ENCODE data around the gene PLEKHM3. TPM values are rescaled to one million over a fixed set of nuclear protein-coding genes. Genes with fewer than 3 reads are reported as not detected.
"Not testable (repeated sequence)": the region's sequence is repeated elsewhere in the genome, so short reads cannot be mapped to it uniquely, and the experiment has no call there.

The PLEKHM3 gene
- total and polyA plus RNA-seq, 2 experiments from 2014 or later: 3.9 to 8.8 TPM

- not testable (repeated sequence) for DNase-seq (ENCODE audit: low spot score); H3K9me3 Mint-ChIP-seq; H3K27me3 Mint-ChIP-seq (ENCODE audit: insufficient read depth, low read depth, poor library complexity); H3K9me2 ChIP-seq (ENCODE audit: insufficient read depth); H3K79me2 ChIP-seq (replicated peaks; ENCODE audit: insufficient read depth); ATAC-seq; H3K27ac Mint-ChIP-seq; H3K36me3 ChIP-seq (ENCODE audit: insufficient read depth); H3F3A ChIP-seq (replicated peaks; ENCODE audit: low read depth); H3K36me3 Mint-ChIP-seq (ENCODE audit: low read depth); H3K4me3 Mint-ChIP-seq; H3K4me2 ChIP-seq; H3K27ac ChIP-seq (ENCODE audit: low read depth); H2AFZ ChIP-seq; H3K27me3 ChIP-seq (ENCODE audit: insufficient read depth); H4K20me1 ChIP-seq (replicated peaks; ENCODE audit: insufficient read depth); H3K4me1 ChIP-seq (ENCODE audit: insufficient read depth); H3K4me1 Mint-ChIP-seq; H3K4me3 ChIP-seq
Observed at GRCh38 chr2:208018124-208018712, 7.1 kb downstream of the PLEKHM3 start.

GRCh38 chr2:208017721-208018120 lies 7.6 kb downstream of the PLEKHM3 start:
- DNase-seq (ENCODE audit: low spot score): no peak
- Histone ChIP-seq H2AFZ (no peak overlapping the region), H3K4me1 (ENCODE audit: insufficient read depth) (no peaks in the 10 kb centered on the region), H3K79me2 (replicated peaks; ENCODE audit: insufficient read depth) (0 out of 2 replicates have a peak, but pooled peaks cover 3% of the 10 kb centered on the region), H3K4me2 (no peak overlapping the region), H4K20me1 (replicated peaks; ENCODE audit: insufficient read depth) (no peaks in the 10 kb centered on the region), H3K27ac (ENCODE audit: low read depth) (no peak overlapping the region), H3K27me3 (ENCODE audit: insufficient read depth) (no peaks in the 10 kb centered on the region), H3K9me2 (ENCODE audit: insufficient read depth) (no peaks in the 10 kb centered on the region), H3F3A (replicated peaks; ENCODE audit: low read depth) (no peaks in the 10 kb centered on the region), H3K4me3 (no peak overlapping the region), H3K36me3 (ENCODE audit: insufficient read depth) (no peaks in the 10 kb centered on the region)
- Mint-ChIP-seq H3K27me3 (ENCODE audit: insufficient read depth, low read depth, poor library complexity) (no peaks in the 10 kb centered on the region), H3K36me3 (ENCODE audit: low read depth) (no peaks in the 10 kb centered on the region), H3K9me3 (no peaks in the 10 kb centered on the region), H3K27ac (no peak overlapping the region), H3K4me1 (peaks cover 8% of the 10 kb centered on the region), H3K4me3 (no peak overlapping the region)
- no peak for ATAC-seq
- TF ChIP-seq CTCF (conservative IDR thresholded peaks at IDR 0.05; ENCODE audit: low read depth in 2 of 2): no peak
- TF ChIP-seq POLR2AphosphoS5 (IDR thresholded peaks at IDR 0.05; ENCODE audit: low read depth): no peak
- TF ChIP-seq ZNF331 (CRISPR knock-in tag; IDR thresholded peaks at IDR 0.05; ENCODE audit: low read depth): no peak
- no peak for TF ChIP-seq ETS1 (IDR thresholded peaks at IDR 0.05)
- no peak for TF ChIP-seq ZNF462 (CRISPR knock-in tag; IDR thresholded peaks at IDR 0.05)
- no peak for TF ChIP-seq CREB1 (CRISPR knock-in tag; IDR thresholded peaks at IDR 0.05; ENCODE audit: low read depth)
- no peak for TF ChIP-seq EZH2phosphoT487 (IDR thresholded peaks at IDR 0.05; ENCODE audit: unreplicated experiment)
- no peak for TF ChIP-seq JUNB (IDR thresholded peaks at IDR 0.05; ENCODE audit: unreplicated experiment)
- TF ChIP-seq ZNF114 (CRISPR knock-in tag; IDR thresholded peaks at IDR 0.05): no peak
- no peak for TF ChIP-seq STAT1 (IDR thresholded peaks at IDR 0.05; ENCODE audit: unreplicated experiment)
- TF ChIP-seq NANOG (IDR thresholded peaks at IDR 0.05; ENCODE audit: borderline replicate concordance): no peak

Measured in GM23338 (cell line).